Activated CD4-positive, alpha-beta T cell treated with anti-CD3 and anti-CD28 coated beads for 4 hours (primary cell): Measurements from ENCODE around the gene PDZD11.
"Not testable (repeated sequence)": the region's sequence is repeated elsewhere in the genome, so short reads cannot be mapped to it uniquely, and the experiment has no call there.

Experiments
- DNase-seq, 2 donors: peaks; one replicate each; pipeline ENCODE4 v3.0.0-alpha.2; 2020

The PDZD11 gene

DNA sequence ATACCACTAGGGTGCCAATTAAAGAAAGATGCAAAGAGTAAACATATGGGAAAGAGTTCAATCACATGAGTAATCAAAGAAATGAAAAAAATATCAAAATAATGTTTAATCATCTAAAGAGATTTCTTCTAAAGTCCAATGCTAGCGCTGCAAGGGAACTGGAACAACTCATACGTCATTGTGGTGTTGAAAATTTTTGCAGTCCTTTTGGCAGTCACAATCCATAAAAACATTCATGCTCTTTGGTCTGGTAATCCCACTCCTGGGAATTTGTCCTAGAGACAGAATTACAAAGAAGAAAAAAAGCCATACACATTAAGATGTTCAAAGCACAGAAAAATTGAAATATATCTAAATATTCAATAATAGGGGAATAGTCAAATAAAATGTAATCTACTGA lies 34.3 kb downstream of the PDZD11 start:
- no peak for DNase-seq

DNA sequence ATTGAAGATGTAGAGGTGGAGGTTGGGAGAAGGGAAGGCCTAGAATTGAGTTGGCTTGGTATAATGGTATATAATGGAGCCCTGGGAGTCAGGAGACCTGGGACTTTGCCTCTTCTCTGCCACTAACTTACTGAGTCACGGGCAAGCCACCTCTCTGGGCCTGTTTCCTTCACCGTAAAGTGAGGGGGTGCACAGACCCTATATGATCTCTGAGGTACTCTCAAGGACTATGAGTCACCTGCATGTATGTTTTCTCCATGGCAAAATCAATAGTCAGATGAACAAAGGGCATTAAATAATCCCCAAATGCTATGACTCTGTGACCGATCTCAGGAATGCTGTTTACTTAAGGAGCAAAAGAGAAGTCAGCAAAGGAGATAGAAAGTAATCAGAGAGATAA lies 34.8 kb downstream of the PDZD11 start:
- DNase-seq: no peak

DNA sequence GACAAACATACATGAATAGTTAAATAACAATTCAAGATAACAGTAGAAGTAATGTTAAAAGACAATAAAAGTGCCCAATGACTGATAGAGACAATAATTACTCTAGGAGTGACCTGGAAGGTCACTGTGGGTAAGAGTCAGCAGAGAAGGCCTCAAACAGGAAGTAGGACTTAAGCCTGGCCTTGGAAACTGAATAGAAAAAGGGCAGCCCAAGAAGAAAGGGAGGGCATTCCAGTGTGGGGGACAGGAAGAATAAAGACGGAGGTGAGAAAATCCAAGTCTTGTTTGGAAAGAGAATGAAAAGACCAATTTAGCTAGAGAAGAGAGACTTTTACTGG lies 35.7 kb downstream of the PDZD11 start:
- no peak for DNase-seq

DNA sequence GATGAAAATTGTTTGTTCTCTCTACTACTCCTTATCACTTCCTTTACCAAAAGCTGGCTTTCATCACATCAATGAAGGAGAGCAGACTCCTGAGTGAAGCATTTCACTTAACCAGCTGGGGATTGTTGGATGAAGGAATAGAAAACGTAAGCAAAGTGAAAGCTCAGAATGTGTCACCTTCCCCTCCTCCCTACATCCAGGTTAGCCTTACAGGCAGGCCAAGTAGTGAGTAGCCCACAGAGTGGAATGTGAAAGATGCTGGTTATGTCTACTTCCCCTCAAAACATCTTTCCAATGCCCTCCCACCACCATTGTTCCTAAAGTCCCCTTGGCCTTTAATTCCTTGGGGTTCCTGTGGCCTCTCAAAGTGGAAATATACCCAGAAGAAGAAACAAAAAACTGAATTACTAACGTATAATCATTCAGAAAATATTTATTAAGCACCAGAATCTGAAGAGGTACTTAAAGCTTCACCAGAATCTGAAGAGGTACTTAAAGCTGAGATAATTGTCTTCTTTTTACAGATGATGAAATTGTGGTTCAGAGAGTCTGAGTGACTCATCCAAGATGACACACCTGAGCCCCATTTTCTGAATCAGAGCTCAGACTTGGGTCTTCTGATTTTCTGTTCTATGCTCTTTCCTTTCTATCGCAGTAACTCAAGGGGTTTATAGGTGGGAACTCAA lies 36.2 kb downstream of the PDZD11 start:
- DNase-seq: no peak

DNA sequence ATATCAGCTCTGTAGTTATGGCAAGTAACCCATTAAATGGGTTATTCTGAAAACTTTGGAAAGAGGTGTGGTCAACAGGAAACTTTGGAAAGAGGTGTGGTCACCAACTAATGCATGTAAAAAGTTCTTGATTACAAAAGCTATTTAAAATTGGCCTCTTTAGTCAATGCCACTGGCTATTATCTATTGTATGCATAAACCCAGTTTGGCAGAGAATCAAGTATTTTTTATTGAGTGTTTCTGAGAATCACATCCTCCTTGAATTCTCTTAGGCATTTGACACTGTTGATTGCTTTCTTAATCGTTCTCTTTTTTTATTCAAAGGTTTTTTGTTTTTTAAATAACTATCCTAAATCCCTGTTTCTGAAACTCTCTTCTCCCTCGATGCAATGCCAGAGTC lies 37.2 kb downstream of the PDZD11 start:
- no peak for DNase-seq

DNA sequence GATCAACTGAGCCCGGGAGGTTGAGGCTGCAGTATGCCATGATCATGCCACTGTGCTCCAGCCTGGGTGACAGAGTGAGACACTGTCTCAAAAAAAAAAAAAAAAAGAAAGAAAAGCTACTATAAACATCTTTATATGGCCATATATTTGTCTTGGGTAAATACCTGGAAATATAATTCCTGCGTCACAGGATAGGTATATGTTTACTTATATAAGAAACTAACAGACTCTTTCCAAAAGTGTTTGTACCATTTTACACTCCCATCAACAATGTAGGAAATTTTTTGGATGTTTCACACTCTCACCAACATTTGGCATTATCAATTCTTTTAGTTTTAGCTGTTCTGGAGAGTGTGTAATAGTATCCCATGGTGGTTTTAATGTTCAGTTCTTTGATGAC lies 42.5 kb downstream of the PDZD11 start:
- DNase-seq: no peak

DNA sequence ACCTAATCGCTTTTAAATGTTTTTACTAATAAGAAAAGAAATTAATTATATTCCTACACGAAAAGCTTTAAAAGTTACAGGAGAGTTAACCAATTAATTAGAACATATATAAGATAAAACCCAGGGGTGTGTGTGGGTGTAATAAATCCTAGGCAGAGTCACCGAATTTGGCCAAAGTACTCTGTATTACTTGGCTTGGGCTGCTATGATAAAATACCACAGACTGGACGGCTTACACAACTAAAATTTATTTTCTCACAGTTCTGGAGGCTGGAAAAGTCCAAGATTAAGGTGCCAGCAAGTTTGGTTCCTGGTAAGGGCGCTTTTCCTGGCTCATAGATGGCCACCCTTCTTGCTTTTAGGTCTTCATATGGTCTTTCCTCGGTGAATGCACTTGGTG lies 44.8 kb downstream of the PDZD11 start:
- DNase-seq: no peak

DNA sequence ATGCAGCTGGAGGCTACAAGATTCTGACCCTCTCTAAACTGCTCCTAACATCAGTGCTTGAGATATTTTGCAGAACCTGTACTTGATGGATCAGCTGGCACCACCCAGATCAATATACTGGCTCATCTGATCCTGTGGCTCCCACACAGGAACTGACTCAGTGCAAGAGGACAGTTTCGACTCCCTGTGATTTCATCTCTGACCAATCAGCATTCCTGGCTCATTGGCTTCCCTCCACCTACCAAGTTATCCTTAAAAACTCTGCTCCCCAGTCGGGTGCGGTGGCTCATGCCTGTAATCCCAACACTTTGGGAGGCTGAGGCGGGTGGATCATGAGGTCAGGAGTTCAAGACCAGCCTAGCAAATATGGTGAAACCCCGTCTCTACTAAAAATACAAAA lies 46.1 kb downstream of the PDZD11 start:
- not testable (repeated sequence) for DNase-seq

DNA sequence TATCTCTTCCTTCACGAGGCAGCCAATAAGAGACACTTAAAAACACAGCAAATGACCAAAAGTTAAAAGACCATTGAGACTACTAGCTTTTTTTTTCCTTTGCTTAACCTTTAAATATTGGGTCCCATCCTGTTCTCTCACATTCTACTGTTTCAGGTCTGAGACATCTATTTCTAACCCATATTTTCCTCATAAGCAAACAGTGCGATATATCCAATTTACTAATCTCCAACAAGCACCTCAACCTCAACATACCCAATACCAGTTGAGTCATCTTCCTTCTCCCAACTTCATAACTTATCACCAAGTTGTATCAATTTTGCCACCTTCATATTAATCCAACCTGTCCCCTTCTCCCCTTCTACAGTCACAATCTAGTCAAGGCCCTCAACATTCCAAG lies 48.2 kb downstream of the PDZD11 start:
- no peak for DNase-seq

DNA sequence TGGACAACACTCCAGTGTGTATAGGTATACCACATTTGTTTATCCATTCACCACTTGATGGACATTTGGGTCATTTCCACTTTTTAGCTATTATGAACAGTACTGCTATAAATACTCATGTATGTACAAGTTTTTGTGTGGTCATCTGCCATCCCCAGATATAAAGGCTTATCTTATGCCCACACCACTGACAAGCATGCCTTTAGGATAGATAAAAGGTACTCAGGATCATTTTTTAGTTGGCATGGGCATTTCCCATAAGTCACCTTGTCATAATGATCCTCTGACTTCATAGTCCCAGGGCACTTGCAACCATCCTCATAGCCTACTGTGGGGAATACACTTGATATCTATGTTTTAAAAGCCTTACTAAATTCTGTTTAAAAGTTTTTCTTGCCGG lies 49.0 kb downstream of the PDZD11 start:
- no peak for DNase-seq
